NCI-H1694 treated with DMSO at 0.1 percent for 48 hours (cell line): Measurements from ENCODE around the gene UBE2M.
A peak's percentile ranks its signal among the peaks of the same experiment; 100 is the strongest.
"Not testable (repeated sequence)": the region's sequence is repeated elsewhere in the genome, so short reads cannot be mapped to it uniquely, and the experiment has no call there.

ENCODE experiments used
- DNase-seq: peaks from one replicate; lab custom pipeline; 2025; lab: John Stamatoyannopoulos, UW

Gene UBE2M

DNA sequence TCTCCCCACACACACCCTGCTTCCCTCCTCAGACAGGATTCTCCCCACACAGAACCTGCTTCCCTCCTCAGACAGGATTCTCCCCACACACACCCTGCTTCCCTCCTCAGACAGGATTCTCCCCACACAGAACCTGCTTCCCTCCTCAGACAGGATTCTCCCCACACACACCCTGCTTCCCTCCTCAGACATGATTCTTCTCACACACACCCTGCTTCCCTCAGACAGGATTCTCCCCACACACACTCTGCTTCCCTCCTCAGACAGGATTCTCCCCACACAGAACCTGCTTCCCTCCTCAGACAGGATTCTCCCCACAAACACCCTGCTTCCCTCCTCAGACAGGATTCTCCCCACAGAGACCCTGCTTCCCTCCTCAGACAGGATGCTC is 19.2 kb downstream of the UBE2M start:
- DNase-seq = not testable (repeated sequence)

DNA sequence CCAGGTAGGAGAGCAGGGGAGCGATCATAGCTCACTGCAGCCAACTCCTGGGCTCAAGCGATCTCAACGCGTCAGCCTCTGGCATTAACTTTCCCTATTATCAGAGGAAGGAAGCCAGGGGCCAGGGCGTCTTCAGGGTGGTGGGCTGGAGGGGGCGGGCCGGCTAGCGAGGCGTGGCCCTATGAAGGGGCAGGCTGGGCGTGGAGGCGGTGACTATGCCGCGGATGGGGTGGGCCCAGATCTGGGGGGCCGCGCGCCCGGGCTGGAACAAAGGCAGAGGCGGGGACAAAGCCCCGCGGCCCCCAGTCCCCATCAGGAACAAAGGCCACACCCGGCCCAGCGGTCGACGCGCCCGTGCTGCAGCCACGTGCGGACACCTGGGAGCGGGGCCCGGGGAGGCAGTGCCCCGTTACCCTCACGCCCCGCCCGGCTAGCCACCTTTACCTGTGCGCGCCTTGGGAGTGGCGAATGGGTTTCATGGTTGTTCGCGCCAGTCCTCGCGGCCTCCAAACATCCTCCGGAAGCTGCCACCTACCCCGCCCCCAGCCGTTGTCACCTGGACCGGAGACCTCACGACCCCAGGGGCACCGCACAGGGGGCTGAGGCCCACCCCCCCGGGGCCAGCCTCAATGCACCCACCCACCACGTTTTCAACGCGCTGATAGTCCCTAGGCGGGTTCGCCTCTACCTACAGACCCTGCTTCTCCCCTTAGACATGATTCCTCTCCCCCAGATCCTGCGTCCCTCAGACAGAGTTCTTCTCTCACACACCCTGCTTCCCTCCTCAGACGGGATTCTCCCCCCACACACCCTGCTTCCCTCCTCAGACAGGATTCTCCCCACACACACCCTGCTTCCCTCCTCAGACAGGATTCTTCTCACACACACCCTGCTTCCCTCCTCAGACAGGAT is 19.9 kb downstream of the UBE2M start:
- DNase-seq = no peak

DNA sequence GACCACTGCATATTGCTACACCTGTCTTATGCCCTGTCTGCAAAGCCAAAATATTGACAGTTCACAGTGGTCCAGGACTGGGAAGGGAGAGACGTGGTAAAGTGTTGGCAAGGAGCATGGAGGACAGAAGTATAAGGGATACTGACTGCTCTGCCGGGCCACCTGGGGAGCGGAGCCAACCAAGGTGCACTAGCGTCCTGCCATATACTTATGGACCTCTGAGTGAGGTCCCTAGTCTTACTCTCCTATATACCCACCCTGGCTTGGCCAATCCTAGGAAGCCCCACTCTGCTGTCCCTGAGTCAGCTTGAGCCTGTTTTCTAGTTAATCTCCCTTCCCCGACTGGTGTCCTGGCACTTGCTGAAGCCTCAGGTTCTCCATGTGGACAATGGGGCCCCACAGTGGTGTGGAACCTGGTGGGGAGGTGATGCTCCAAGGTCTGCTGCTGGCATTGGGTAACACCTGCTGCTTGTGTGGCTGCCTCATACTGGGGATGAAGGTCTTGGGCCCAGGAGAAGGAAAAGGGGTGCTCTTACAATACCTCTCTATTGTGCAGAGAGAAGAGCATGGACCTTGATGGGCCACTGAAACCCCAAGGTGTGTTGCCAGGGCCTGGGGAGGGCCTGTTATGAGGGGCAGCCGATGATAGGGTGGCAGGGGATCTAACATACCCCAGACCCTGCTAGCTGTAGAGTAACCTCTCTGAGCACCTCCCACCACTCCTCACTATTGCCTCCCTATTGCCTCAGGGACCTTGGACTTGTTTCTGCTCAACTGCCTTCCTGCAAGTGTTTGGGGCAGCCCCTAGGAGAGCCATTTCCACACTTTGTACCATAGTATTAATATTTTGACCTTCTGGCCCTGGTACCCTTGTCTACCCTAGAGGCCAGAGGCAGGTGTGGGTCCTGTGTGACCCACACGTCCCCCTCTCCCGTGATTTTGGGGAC is 21.3 kb downstream of the UBE2M start:
- DNase-seq = no peak

DNA sequence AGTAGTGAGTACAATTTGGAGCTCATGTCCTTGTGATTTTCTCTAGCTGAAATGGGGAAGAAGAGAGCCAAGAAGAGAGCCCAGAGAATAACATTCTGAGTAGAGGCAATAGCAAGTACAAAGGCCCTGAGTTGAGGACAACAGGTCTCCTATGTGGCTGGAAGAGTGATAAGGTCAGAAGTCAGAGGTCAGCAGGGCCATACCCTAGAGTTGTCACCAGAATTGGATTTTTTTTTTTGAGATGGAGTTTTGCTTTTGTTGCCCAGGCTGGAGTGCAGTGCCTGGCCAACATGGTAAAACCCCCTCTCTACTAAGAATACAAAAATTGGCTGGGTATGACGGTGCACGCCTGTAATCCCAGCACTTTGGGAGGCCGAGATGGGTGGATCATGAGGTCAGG is 22.6 kb downstream of the UBE2M start:
- no peak for DNase-seq

DNA sequence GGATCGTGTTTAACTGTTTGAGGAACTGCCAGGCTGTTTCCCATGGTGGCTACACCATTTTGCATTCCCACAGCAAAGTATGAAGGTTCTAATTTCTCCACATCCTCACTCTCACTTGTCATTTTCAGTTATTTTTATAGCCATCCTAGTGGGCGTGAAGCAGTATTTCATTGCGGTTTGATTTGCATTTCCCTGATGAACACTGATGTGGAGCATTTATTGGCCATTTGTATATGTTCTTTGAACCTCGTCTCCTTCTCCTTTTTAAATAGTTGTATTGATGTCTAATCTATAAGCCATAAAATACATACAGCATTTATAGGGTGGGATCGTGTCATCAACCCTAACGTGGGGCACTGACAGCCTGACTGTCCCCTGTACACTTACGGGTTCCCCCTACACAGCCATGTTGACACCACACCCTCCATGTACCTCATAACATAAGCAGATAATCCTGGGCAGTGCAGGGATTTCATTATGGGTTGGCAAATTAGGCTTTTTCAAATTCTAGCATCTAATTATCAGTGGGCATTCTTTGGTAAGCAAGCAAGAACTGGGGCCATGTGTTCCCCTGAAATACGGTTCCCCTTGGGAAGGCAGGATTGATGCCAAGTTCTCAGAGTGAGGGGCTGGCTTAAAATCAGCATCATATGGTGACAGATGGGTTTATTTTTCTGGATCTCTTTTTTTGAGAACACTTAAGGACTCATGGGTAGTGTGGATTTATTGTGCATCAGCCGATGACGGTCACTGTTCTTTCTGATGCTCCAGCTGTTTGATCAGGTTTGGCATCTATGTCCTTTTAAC is 27.2 kb downstream of the UBE2M start:
- DNase-seq = peak; percentile 42

DNA sequence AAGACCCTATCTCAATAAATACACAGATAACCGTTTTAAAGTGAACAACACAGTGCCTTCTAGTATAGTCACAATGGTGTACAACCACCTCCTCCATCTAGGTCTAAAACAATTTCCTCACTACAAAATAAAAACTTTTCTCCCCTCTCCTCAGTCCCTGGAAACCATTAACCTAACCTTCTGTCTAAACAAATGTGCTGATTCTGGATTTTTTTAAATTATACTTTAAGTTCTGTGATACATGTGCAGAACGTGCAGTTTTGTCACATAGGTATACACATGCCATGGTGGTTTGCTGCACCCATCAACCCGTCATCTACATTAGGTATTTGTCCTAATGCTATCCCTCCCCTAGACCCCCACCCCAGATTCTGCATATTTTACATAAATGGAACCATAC is 29.0 kb downstream of the UBE2M start:
- no peak for DNase-seq

DNA sequence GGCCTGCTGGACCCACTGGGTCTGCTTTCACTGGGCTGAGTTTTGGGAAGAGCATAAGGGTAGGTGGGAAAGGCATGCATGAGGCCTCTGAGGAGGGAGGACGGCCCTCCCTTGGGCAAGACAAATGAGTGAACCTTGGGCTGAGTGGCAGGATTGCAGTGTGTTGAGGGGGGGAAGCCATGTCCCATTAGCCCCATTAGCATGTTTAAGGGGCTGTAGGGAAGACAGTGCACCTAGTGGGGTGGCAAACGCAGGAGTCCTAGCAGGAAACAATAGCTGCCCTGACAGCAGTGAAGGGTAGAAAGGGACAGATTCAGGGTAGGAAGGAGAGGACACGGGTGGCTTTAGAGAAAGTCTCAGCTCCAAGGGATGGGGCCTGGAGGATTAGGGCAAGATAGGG is 35.7 kb downstream of the UBE2M start:
- DNase-seq = no peak

DNA sequence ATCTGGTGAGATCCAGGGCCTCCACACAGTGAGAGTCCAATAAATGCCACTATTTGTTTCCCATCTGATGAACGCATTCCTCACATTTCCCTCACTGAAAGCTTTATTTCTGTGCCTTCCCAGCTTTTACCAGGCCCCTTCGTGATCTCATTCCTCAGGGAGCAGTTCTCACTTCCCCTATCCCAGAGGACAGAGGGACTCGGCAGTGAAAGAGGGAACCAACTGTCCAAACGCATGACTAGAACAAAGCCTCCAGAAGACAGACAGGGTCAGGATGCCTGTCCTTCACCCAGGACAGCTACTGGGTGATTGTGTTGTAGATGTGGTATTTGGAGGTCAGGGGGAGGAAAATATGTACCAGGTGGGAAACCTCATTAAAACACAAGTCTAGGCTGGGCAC is 36.8 kb downstream of the UBE2M start:
- no peak for DNase-seq

DNA sequence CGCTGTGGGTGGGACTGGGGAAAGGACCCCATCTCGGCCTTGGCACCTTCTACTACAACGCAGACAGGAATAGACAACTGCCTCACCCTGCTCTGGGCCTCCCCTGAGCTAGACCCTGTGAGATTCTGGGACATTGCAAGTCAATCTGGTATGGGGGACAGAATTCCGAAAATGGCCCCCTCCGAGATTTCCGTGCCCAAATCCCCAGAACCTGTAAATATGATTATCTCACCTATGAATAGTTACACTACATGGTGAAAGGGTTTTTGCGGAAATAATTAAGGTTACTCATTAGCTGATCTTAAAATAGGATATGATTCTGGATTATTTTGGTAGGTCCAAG is 38.2 kb downstream of the UBE2M start:
- no peak for DNase-seq

DNA sequence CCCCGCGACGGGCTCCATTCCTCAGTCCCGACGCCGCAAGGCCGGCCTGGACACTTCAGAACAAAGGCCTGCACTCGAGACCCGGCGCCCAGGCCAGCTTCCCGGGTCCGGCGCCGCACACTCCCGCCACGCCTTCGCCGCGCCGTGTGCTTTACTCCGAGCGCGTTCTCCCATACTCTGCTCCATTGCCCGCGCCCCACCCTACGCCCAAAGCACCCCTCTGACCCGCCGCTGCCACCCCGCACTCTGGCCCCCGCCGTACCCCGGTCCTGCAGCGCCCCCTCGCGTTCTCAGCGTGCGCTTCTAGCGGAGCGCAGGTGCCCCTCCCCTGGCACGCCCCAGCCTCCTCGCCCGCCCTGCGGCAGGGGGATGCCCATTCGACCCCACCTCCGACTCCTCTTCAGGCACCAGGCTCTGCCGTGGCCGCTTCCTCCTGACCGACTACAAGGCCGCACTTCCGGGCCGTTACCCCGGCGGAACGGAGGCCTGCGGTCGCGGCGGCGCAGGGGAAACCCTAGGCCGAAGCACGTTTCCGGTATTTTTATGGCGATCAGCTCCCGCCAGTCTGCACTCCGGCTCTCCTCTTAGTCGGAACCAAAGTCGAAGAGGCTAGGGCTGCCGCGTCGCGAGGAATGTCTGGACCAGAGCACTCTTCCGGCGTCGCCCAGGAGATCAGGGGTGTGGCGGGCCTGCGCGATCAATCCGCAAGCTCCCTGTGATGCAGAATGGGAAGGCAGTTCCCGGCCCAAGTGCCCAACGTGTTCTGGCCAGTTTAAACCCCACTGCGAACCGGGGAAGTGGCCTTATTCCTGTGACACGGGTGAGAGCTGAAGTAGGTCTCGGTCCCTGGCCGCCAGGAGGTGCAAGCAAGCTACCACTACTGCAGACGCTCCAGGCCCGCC is 38.8 kb downstream of the UBE2M start, which contains the start of gene ZBTB45:
ZBTB45 (minus strand) TSS at position 456 of the 902 bp plus-strand sequence. CDS start 2,137 bp downstream, outside the sequence.
- peak; percentile 98 for DNase-seq

DNA sequence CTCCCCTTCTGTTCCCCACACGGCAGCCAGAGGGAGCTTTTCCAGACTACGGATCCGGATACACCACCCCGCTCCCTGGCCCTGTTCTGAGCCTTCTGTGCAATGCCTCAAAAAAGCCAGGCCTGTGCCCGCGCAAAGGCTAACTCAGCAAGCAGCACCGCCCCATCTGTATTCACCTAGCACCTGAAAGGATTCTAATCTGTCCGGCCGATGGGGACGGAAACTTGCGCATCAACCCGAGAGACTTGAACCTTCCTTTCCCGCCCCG is 39.4 kb downstream of the UBE2M start:
- peak; percentile 69 for DNase-seq

DNA sequence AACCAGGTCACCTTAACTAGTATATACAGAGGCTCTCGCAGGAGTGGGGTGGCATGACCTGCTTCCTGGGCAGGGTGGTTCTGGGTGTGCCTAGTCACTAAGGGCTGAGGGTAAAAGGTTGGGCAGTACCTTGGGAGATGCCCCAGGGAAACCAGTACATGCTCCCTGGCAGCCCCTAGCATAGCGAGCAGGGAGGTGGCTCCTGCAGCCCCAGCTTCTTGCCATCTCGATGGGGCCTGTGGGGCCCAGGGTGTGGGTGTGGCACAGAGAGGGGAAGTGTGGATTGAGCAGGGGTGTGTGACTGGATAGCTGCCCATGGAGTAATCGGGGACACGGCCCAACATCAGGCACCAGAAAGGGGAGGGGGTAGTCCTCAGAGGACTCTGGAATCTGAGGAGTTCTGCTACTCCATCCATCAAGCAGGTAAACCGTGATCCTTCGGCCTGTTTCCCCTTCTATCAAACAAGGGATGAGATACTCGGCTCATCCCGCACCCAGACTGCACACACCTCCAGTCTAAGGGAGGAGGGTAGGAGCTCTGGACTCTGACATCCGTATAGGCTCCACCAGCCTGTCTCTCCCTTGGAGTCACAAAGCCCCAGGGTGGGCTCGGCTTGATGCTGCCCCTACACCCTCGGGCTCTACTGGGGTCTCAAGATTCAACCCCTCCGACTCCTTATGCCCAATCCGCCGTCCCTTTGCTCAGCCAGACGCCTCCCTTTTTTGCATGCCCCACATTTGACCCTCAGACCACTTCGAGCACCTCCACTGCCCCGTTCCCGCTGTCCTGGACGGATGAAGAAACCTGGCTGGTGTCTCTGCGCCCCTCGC is 39.9 kb downstream of the UBE2M start:
- DNase-seq = no peak

DNA sequence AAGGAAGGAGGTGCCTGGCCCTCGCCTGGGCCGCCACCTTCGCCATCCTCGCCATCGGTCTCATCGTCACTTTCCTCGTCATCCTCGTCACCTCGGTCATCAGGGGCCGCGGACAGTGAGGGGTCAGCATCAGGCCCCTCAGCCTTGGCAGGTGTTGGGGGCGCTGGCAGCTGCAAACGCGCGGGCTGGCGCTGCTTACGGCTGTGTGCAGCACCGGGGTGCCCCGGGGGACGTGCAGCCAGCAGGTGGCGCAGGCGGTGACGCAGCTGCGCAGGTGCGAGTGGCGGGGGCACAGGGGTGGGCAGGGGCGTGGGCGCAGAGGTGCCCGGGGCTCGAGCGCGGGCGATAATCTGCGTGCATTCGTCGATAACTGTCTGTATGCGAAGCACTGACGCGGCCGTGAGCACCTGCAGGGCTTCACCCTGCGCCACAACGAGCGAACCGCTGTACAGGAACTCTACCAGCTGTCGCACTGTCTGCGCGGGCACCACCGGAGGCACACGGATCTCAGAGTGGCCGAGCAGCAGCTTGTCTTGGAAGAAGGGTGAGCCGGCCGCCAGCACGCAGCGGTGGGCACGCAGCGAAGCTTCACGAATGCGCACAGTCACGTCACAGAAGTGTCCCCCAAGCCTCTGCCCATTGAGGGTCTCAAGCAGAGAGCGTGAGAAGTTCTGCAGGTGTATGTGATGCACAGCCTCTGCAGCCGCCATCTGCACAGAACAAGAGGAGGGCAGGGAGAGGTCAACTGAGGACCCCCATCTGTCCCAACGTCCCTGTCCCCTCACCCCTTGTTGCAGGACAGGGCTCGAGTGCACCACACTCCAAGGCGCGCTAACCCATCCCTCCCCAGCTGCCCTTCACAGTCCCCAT is 41.2 kb downstream of the UBE2M start:
- no peak for DNase-seq

DNA sequence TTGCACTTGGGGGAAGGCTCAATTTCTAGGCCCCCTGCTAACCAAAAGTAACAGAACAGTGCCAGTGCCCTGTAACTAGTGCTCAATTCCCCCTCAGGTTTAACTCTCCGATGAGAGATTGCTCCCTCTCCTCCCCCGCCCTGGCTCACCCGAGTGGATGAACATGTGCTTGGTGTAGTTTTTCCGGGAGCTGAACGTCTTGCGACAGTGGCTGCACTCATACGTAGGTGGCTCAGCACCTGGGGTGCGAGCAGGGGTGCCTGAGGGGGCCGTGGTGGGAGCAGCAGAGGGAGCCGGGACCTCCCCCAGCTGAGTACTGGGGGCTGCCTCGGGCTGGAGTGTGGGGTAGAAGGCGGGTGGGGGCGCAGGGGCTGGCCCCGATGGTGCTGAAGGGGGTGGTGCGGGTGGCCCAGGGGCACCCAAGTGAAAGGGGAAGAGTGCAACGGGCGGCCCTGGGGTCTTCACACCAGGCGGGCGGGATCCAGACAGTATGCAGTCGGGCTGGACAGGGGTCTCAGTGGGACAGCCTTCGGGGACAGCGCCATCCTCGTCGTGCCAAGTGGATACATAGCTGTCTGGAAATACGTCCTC is 42.1 kb downstream of the UBE2M start:
- DNase-seq = no peak

DNA sequence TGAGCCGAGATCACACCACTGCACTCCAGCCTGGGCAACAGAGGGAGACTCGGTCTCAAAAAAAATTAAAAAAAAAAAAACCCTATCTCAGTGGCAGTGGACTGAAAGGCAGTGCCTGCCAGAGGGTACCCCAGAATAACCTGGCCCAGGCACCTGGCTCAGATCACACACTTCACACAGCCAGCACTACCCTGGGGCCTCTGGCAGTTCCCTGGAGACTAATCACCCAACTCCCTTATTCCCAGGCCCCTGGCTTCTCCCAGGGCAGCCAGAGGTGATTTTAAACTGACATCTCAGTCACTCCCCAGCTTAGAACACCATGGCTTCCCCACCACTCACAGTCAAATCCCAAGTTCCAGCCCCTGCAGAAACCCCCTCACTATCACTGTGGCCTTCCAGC is 43.2 kb downstream of the UBE2M start:
- no peak for DNase-seq

DNA sequence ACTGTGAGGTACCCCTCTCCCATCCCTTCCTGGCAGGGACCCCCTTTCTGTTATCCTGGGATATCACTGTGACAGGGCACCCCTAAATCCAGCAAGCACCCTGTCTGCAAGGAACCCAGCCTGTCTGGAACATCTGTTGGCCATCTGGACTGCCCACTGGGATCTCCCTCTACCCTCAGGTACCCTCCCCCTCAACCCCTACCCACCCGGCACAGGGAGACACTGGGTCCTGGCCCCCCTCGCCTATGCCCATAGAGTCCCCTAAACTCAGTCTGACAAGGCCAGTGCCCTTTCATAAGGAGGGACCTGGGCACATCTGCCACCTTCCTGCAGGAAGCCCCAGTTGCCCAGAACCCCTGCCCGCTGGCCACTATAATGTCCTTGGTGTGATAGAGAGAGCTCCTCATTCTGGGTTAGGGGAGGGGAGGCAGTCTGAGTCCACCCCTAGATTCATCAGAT is 43.8 kb downstream of the UBE2M start:
- DNase-seq = no peak

DNA sequence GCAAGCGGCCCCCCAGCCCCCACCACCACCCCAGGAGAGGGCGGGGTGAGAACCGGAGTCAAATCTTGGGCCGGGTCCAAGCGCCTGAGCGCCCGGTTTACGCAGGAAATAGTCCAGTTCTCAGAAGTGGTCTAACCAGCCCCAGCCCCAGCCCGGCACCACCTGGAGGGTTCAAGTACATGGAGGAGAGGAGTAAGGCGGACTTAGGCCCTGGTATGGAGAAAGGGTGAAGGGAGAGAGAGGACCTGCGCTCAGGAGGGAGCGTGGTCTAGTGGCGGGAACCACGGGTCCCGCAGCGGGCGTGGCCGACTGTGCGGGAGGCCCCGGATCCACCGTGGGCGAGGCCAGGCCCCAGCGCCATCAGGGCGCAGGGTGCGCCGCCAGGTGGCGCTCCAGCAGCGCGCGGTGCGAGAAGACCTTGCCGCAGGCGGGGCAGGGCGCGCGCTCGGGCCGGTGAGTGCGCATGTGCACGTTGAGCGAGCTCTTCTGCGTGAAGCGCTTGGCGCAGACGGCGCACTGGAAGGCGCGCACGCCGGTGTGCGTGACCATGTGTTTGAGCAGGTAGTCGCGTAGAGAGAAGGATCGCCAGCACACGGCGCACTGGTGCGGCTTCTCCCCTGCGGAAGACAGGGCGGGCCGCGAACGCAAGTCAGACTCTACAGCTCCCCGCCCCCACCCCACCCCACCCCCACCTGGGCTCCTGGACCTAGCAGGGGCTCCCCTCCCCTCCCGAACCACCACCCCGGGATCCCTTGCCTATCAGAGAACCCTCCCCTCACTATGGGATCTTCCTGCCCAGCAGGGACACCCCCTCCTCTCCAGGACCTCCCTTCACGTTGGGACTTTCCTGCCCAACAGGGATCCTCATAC is 44.5 kb downstream of the UBE2M start:
- DNase-seq = peak; percentile 92

DNA sequence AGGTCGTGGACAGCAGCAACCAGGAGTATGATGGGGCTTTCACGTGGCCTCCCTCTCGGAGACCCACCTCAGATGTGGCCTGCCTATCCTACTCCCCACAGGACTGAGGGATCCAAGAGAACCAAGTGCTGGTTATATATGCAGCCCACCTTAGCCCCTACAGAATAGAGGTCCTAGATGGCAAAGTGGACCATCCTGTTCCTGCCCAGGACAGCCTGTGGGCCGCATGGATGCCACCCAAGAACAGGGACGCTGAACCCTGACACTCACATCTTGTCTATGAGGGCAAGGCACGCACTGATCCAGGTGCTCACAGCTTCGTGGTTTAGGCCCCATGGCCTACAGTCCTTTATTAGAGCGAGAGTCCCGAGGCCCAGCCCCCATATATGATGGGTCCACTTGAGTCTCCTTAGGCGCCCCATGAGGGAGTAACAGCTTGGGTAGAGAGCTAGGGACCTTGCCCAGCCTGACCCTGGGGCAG is 45.2 kb downstream of the UBE2M start:
- no peak for DNase-seq
